Stimulated activated CD4-positive, alpha-beta T cell treated with anti-CD3 and anti-CD28 coated beads, Interleukin-1b, Interleukin-23, amount 100 ng/mL, for 4 hours (primary cell): Measurements from ENCODE around the gene CDCP1.
"Not testable (repeated sequence)": the region's sequence is repeated elsewhere in the genome, so short reads cannot be mapped to it uniquely, and the experiment has no call there.

Experiments
- DNase-seq, 2 donors: peaks; one replicate each; pipeline ENCODE4 v3.0.0-alpha.2; 2020; ENCODE audit warnings: low read depth in 2 of 2

Gene CDCP1

DNA sequence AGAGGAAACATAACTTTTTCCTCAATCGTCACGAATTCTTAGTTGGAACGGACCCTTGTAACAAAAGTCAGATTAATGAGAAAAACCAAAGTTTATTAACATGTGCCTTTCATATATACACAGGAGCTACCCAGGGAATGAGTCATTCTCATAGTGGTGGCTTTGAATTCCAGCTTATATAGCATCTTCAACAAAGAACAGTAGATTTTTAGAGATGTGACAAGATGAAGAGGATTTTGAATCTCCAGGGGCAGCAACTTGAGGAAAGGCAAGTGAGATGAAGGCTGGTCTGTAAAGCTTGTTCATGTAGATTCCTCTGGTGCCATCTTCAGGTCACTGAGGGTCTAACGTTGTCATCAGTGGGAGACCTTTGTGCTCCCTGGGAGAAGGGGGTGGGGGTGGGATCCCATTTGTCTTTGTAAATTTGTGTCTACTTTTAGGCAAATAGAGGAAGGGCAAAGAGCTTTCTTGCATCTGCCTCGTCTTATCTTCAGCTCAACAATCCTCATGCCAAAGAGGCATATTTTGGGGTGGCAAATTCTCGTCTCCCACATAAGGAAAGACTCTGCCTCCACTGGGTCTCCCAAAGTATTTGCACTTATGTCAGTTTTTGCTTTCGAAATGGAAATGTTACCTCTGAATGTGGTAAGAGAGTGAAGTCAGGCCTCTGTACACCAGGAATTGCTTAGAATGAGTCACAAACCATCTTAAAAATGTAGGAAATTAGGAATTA lies 90.6 kb downstream of the CDCP1 start:
- no peak for DNase-seq

DNA sequence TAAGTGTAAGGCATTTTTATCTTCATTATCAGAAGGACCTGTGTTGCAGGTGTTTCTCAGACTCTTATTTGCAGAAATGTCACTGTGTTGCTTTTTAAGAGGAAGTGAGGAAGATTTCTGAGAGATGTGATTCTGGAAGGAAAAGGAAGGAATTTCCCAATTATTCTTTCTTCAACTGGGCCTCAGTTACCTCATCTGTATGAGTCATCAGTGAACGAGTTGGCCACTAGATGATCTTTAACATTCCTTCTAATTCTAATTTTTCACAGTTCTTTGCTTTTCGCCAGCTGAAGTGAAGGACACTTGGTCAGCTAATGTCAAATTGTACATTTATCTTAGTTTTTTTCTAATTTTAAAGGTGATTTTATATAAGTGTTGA lies 91.2 kb downstream of the CDCP1 start:
- no peak for DNase-seq

GRCh38 chr3:45054196-45054857 lies 91.9 kb downstream of the CDCP1 start:
- DNase-seq: no peak

GRCh38 chr3:45053805-45054195 lies 92.4 kb downstream of the CDCP1 start:
- DNase-seq: not testable (repeated sequence)

GRCh38 chr3:45051685-45052084 lies 94.5 kb downstream of the CDCP1 start:
- DNase-seq: no peak

DNA sequence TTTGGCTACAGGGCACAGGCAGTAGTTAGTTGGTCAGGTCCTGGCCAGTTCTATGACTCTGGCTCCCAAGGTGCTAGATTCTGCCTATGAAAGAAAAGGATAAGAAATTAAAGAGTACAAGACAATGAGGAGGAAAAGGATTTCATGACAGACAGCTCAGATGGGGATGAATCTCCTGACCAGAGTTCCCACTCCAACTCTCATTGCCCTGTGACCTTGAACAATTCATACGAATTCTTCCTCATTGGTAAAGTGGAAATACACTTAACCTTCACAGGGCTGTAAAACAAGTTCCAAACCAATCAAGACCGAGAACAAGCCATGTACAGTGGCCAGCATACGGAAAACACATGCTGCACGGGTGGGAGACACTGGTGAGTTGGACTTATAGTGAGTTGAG lies 96.4 kb downstream of the CDCP1 start:
- no peak for DNase-seq

GRCh38 chr3:45048244-45048643 lies 97.9 kb downstream of the CDCP1 start:
- no peak for DNase-seq

DNA sequence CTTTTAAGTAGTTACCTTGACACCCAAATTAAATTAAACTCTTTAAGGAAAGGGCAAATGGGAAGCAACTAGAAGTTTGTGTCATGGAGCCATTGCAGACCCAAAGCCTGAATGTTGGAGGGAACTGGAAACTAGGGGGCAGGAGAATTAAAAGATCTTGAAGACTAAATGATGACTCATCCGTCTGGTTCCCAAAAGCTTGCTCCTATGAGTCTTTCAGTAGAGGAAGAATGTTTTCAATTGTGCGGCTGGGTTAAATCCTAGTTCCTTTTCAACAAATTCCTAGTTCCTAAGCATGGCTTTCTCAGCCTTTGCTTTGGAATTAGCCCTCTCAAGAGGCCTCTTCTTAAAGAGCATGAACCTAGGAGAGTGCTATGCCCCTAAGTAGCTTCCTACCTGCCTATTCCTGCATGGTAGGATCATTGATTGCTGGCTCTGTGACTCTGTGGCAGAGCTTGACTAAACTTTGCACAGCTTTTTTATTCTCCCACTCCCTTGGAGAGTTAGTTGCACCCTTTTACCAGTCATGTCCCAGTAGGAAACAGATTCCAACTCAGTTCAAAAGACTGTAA lies 102.4 kb downstream of the CDCP1 start:
- no peak for DNase-seq

GRCh38 chr3:45042162-45042561 lies 104.0 kb downstream of the CDCP1 start:
- no peak for DNase-seq

DNA sequence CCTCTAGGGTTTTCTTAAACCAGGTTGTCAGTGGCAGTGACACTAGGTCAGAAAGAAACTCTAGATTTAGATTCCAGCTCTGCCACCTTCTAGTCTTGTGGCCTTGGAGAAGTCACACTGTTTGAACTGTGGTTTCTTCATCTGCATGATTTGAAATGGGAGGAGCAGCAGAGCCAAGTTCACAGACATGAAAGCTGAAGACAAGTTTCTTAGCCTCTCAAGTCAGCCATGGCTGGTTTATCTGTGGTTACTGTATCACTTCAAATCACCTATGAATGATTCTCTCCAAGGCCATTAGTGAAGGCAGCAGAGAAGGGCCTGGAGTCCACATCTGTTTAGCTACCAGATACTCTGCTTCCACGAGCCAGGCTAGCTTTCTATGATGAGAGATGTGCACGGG lies 104.5 kb downstream of the CDCP1 start:
- DNase-seq: no peak

GRCh38 chr3:45037720-45038455 lies 108.3 kb downstream of the CDCP1 start:
- DNase-seq: peak; percentile 80 to 90

DNA sequence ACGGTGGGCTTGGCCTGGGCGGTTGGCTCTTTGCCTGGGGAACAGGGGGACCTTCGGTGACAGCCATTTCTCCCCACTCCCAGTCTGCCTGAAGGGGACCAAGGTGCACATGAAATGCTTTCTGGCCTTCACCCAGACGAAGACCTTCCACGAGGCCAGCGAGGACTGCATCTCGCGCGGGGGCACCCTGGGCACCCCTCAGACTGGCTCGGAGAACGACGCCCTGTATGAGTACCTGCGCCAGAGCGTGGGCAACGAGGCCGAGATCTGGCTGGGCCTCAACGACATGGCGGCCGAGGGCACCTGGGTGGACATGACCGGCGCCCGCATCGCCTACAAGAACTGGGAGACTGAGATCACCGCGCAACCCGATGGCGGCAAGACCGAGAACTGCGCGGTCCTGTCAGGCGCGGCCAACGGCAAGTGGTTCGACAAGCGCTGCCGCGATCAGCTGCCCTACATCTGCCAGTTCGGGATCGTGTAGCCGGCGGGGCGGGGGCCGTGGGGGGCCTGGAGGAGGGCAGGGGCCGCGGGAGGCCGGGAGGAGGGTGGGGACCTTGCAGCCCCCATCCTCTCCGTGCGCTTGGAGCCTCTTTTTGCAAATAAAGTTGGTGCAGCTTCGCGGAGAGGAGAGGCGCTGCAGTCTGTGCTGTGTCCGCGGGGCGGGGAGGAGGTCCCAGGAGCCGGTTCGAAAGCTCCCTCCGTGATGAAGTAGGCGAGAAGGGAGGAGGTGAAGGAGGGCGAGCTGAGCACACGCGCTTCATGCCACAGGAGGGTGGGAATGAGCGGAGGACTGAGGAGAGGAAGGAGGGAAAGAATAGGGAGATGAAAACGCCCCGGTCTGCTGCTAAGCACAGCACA lies 110.5 kb downstream of the CDCP1 start:
- DNase-seq: peak in 1 of 2 donors; percentile 15

- DNase-seq: peak in 1 of 2 donors; percentile 12
These were observed 111.4 kb downstream of the CDCP1 start for GRCh38 chr3:45034612-45035252.

- no peak for DNase-seq
These were observed 112.4 kb downstream of the CDCP1 start for GRCh38 chr3:45033791-45034190.
